Measurements from ENCODE around the gene FOSL1. TPM values are rescaled to one million over a fixed set of nuclear protein-coding genes. Genes with fewer than 3 reads are reported as not detected.
A peak's percentile ranks its signal among the peaks of the same experiment; 100 is the strongest.

The FOSL1 gene
- total and polyA plus RNA-seq, 2 of the 13 experiments (the other 11 are each of a cell fraction or from before 2014, with no cell fraction given): 4.0 to 4.1 TPM

DNA sequence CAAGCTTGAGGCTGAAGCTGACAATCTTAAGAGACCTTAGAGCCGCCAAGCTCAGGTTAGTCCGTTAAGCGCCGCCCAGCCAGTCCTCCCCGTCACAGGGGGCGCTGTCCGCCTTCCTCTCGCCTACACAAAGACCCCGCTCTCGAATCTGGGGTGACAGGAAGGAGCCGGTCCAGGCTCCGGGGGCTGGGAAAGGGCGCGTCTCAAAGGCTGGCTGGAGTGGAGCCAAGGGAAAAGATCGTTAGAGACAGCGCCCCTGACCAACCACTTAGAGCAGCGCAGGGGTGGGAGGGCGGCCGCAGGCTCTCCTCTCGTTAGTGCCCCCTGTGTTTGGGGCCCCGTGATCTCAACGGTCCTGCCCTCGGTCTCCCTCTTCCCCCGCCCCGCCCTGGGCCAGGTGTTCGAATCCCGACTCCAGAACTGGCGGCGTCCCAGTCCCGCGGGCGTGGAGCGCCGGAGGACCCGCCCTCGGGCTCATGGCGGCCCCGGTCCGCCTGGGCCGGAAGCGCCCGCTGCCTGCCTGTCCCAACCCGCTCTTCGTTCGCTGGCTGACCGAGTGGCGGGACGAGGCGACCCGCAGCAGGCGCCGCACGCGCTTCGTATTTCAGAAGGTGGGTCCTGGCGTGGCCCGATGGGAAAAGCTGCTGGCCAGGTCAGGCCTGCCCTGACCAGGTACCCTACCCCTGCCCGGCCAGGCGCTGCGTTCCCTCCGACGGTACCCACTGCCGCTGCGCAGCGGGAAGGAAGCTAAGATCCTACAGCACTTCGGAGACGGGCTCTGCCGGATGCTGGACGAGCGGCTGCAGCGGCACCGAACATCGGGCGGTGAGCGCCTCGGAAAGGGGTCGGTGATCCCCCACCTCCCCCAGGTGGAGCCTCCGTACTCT lies 39.7 kb downstream of the FOSL1 start, which contains the start of gene MUS81 (continued):
- no peak; the same call in 1 of the 2 replicates for TF ChIP-seq ZNF136 (CRISPR knock-in tag; IDR thresholded peaks at IDR 0.05; ENCODE audit: low read depth)
- TF ChIP-seq U2AF1 (optimal IDR thresholded peaks at IDR 0.05; ENCODE audit: low read depth, low read length): peak; percentile 38
- TF ChIP-seq ZIK1 (CRISPR knock-in tag; IDR thresholded peaks at IDR 0.05; ENCODE audit: borderline replicate concordance, low read depth): no peak
- TF ChIP-seq SATB2 (CRISPR knock-in tag; IDR thresholded peaks at IDR 0.05): 0 out of 2 replicates have a peak, but pooled peaks have one; percentile 25
- no peak for TF ChIP-seq ZNF10 (CRISPR knock-in tag; IDR thresholded peaks at IDR 0.05; ENCODE audit: borderline replicate concordance, low read depth)
- TF ChIP-seq, protein P1, sequence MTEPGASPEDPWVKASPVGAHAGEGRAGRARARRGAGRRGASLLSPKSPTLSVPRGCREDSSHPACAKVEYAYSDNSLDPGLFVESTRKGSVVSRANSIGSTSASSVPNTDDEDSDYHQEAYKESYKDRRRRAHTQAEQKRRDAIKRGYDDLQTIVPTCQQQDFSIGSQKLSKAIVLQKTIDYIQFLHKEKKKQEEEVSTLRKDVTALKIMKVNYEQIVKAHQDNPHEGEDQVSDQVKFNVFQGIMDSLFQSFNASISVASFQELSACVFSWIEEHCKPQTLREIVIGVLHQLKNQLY (CRISPR knock-in tag; IDR thresholded peaks at IDR 0.05): 0 out of 2 replicates have a peak, but pooled peaks have one; percentile 33
- 0 out of 2 replicates have a peak, but pooled peaks have one; percentile 24 for TF ChIP-seq ONECUT2 (CRISPR knock-in tag; IDR thresholded peaks at IDR 0.05)
- TF ChIP-seq SNAPC2 (CRISPR knock-in tag; IDR thresholded peaks at IDR 0.05): no peak
- TF ChIP-seq ZNF331 (CRISPR knock-in tag; IDR thresholded peaks at IDR 0.05): peak; percentile 83
- no peak for TF ChIP-seq IRX3 (CRISPR knock-in tag; IDR thresholded peaks at IDR 0.05; ENCODE audit: borderline replicate concordance, low read depth)
- no peak; the same call in 1 of the 2 replicates for TF ChIP-seq ZNF274 (CRISPR knock-in tag; IDR thresholded peaks at IDR 0.05)
- TF ChIP-seq YEATS2 (CRISPR knock-in tag; IDR thresholded peaks at IDR 0.05; ENCODE audit: borderline replicate concordance): peak; percentile 92
- 0 out of 2 replicates have a peak, but pooled peaks have one; percentile 91 for TF ChIP-seq MTF2 (CRISPR knock-in tag; IDR thresholded peaks at IDR 0.05; ENCODE audit: borderline replicate concordance)
- TF ChIP-seq FOSL1 (CRISPR knock-in tag; IDR thresholded peaks at IDR 0.05; ENCODE audit: borderline replicate concordance): no peak
- TF ChIP-seq ZNF552 (CRISPR knock-in tag; IDR thresholded peaks at IDR 0.05; ENCODE audit: borderline replicate concordance): 0 out of 2 replicates have a peak, but pooled peaks have one; percentile 85
- no peak for TF ChIP-seq DDIT3 (CRISPR knock-in tag; IDR thresholded peaks at IDR 0.05)
- peak; percentile 83 for TF ChIP-seq ZNF350 (CRISPR knock-in tag; IDR thresholded peaks at IDR 0.05; ENCODE audit: borderline replicate concordance, low read depth)
- TF ChIP-seq NR2F6 (IDR thresholded peaks at IDR 0.05): peak; percentile 18; the same call in 1 of the 2 replicates
- peak; percentile 57; the same call in 1 of the 2 replicates for TF ChIP-seq NR2F6 (CRISPR knock-in tag; IDR thresholded peaks at IDR 0.05)
- no peak for TF ChIP-seq SIX4 (CRISPR knock-in tag; IDR thresholded peaks at IDR 0.05)
- TF ChIP-seq DMAP1 (CRISPR knock-in tag; IDR thresholded peaks at IDR 0.05): peak; percentile 82
- peak in 1 of 2 experiments; percentile 57; a peak in 2 of 4 replicates for TF ChIP-seq ATF4 (CRISPR knock-in tag; IDR thresholded peaks at IDR 0.05)
- TF ChIP-seq, protein P2, sequence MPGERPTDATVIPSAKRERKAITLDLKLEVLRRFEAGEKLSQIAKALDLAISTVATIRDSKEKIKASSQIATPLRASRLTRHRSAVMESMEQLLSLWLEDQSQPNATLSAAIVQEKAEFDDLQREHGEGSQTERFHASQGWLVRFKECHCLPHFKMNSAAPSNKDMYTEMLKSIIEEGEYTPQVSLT (CRISPR knock-in tag; IDR thresholded peaks at IDR 0.05; ENCODE audit: borderline replicate concordance, low read depth): no peak
- peak; percentile 23 for TF ChIP-seq ZEB1 (IDR thresholded peaks at IDR 0.05; ENCODE audit: insufficient replicate concordance, low read depth)
- peak; percentile 95 for TF ChIP-seq XRCC5 (optimal IDR thresholded peaks at IDR 0.05; ENCODE audit: low read length)
- TF ChIP-seq FOXO1 (CRISPR knock-in tag; IDR thresholded peaks at IDR 0.05): no peak
- no peak for TF ChIP-seq THYN1 (CRISPR knock-in tag; IDR thresholded peaks at IDR 0.05; ENCODE audit: borderline replicate concordance, low read depth)
